GM12892 (cell line): ENCODE data around the gene HES1.

Experiments used
- DNase-seq: peaks from one replicate; pipeline ENCODE4 v3.0.0; 2011; ENCODE audit not compliant: insufficient read length
- FAIRE-seq: peaks from 2 replicates; lab custom pipeline; 2011; peaks lifted over from hg19 to GRCh38; lab: Jason Lieb, UNC
- POLR2A ChIP-seq: IDR thresholded peaks from 2 replicates; pipeline ENCODE4 v1.6.1; 2011; ENCODE audit warnings: low read depth, low read length, control low read depth
- POLR2AphosphoS5 ChIP-seq: IDR thresholded peaks from 2 replicates; pipeline ENCODE4 v1.6.1; 2011; ENCODE audit warnings: low read depth, low read length, control low read depth
- TAF1 ChIP-seq: IDR thresholded peaks from 2 replicates; pipeline ENCODE4 v1.6.1; 2011; ENCODE audit warnings: low read depth, mild to moderate bottlenecking, control low read depth, low read length, borderline replicate concordance

HES1 gene

GRCh38 chr3:194167480-194168282, 31.7 kb downstream of the HES1 start:
- FAIRE-seq (no peak), DNase-seq (no peak)
- TF ChIP-seq TAF1 (no peak), POLR2AphosphoS5 (no peak), POLR2A (no peak)

GRCh38 chr3:194168994-194169393, 33.0 kb downstream of the HES1 start:
- TF ChIP-seq POLR2AphosphoS5 (no peak), POLR2A (no peak), TAF1 (no peak)
- DNase-seq = no peak
- no peak for FAIRE-seq

GRCh38 chr3:194169595-194169994, 33.6 kb downstream of the HES1 start:
- FAIRE-seq = no peak
- TF ChIP-seq TAF1 = no peak
- no peak for TF ChIP-seq POLR2A
- no peak for TF ChIP-seq POLR2AphosphoS5
- no peak for DNase-seq

- TF ChIP-seq POLR2AphosphoS5 (no peak), TAF1 (no peak), POLR2A (no peak)
- DNase-seq (no peak), FAIRE-seq (no peak)
Observed at GRCh38 chr3:194170793-194171192, 34.8 kb downstream of the HES1 start.

- FAIRE-seq = no peak
- DNase-seq = no peak
- no peak for TF ChIP-seq POLR2A
- TF ChIP-seq TAF1 = no peak
- no peak for TF ChIP-seq POLR2AphosphoS5
Observed at GRCh38 chr3:194174406-194174805, 38.5 kb downstream of the HES1 start.

GRCh38 chr3:194174980-194175379, 39.0 kb downstream of the HES1 start:
- no peak for DNase-seq
- TF ChIP-seq TAF1 = no peak
- TF ChIP-seq POLR2A = no peak
- TF ChIP-seq POLR2AphosphoS5 = no peak
- FAIRE-seq = no peak

GRCh38 chr3:194176274-194176991, 40.5 kb downstream of the HES1 start:
- DNase-seq (no peak), FAIRE-seq (no peak)
- no peak for TF ChIP-seq TAF1
- no peak for TF ChIP-seq POLR2A
- TF ChIP-seq POLR2AphosphoS5 = no peak

- DNase-seq (no peak), FAIRE-seq (no peak)
- TF ChIP-seq POLR2AphosphoS5 (no peak), TAF1 (no peak), POLR2A (no peak)
Observed at GRCh38 chr3:194177141-194177540, 41.2 kb downstream of the HES1 start.

- FAIRE-seq (no peak), DNase-seq (no peak)
- TF ChIP-seq TAF1 = no peak
- TF ChIP-seq POLR2A = no peak
- no peak for TF ChIP-seq POLR2AphosphoS5
Observed at GRCh38 chr3:194178128-194178527, 42.2 kb downstream of the HES1 start.

GRCh38 chr3:194178669-194179068, 42.7 kb downstream of the HES1 start:
- FAIRE-seq = no peak
- no peak for DNase-seq
- TF ChIP-seq POLR2A (no peak), POLR2AphosphoS5 (no peak)

GRCh38 chr3:194180570-194180969, 44.6 kb downstream of the HES1 start:
- TF ChIP-seq TAF1 (no peak), POLR2AphosphoS5 (no peak), POLR2A (no peak)
- DNase-seq (no peak), FAIRE-seq (no peak)
